ENCODE data around the gene OR4E1. TPM values are rescaled to one million over a fixed set of nuclear protein-coding genes. Genes with fewer than 3 reads are reported as not detected.

Gene OR4E1
- total RNA-seq, 1 donor from 2014 or later: not detected

- Histone ChIP-seq H3K27ac (no peak overlapping the region), H3K9me3 (ENCODE audit: low read depth) (no peaks in the 10 kb centered on the region), H2AFZ (replicated peaks) (no peak overlapping the region), H3K27me3 (peaks cover 29% of the 10 kb centered on the region), H3F3A (ENCODE audit: low read depth) (no peaks in the 10 kb centered on the region), H3K36me3 (no peaks in the 10 kb centered on the region), H3K4me3 (no peak overlapping the region), H3K4me2 (no peak overlapping the region), H3K79me2 (ENCODE audit: low read depth) (no peaks in the 10 kb centered on the region), H3K9ac (no peak overlapping the region), H3K4me1 (no peaks in the 10 kb centered on the region), H4K20me1 (ENCODE audit: low read depth) (no peaks in the 10 kb centered on the region)
- Mint-ChIP-seq H3K9me3 (no peaks in the 10 kb centered on the region), H3K27me3 (ENCODE audit: insufficient read depth, low read depth) (no peaks in the 10 kb centered on the region), H3K36me3 (no peaks in the 10 kb centered on the region), H3K4me3 (no peak overlapping the region), H3K27ac (no peak overlapping the region), H3K4me1 (no peaks in the 10 kb centered on the region)
- TF ChIP-seq, protein P1, sequence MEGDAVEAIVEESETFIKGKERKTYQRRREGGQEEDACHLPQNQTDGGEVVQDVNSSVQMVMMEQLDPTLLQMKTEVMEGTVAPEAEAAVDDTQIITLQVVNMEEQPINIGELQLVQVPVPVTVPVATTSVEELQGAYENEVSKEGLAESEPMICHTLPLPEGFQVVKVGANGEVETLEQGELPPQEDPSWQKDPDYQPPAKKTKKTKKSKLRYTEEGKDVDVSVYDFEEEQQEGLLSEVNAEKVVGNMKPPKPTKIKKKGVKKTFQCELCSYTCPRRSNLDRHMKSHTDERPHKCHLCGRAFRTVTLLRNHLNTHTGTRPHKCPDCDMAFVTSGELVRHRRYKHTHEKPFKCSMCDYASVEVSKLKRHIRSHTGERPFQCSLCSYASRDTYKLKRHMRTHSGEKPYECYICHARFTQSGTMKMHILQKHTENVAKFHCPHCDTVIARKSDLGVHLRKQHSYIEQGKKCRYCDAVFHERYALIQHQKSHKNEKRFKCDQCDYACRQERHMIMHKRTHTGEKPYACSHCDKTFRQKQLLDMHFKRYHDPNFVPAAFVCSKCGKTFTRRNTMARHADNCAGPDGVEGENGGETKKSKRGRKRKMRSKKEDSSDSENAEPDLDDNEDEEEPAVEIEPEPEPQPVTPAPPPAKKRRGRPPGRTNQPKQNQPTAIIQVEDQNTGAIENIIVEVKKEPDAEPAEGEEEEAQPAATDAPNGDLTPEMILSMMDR (IDR thresholded peaks at IDR 0.05): no peak
- TF ChIP-seq EZH2phosphoT487 (IDR thresholded peaks at IDR 0.05) (no peak), EZH2 (IDR thresholded peaks at IDR 0.05) (no peak)
- DNase-seq (ENCODE audit: low spot score): no peak
Measured at GRCh38 chr14:21714318-21714929, 40.8 kb upstream of the OR4E1 start.

- Mint-ChIP-seq H3K9me3 (no peaks in the 10 kb centered on the region), H3K4me1 (no peaks in the 10 kb centered on the region)
Measured at GRCh38 chr14:21712036-21712435, 38.4 kb upstream of the OR4E1 start.

DNA sequence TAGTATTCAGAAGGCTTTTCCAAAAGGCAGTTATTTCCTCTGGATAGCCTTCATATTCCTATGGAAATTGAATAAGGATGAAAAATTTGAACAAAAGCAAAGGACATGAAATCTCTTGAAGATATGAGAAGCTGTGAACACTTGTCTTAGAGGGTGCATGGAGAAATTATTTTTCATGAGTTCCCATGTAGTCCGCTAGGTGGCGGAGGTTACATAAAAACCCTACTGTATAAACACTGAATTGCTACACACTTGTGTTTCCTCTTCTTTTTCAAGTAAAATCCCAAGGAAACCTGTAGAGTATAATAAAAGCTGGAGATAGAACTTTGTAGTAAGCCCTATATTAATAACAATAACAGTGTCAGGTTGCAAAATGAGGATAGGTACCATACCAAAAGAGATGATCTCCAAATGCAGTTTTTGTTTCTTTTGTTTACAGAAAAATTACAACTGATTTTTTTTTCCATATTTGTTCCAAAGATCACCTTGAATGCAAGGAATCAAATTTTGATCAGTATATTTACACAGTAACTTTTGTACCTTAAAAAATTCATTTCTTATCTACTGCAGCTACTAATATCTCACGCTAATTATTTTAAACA is 37.8 kb upstream of the OR4E1 start:
- peaks cover 5% of the 10 kb centered on the region for H3K9me3 ChIP-seq (ENCODE audit: low read depth)
- no peaks in the 10 kb centered on the region for H3K27me3 ChIP-seq
- no peak overlapping the region for H3K4me2 ChIP-seq
- no peaks in the 10 kb centered on the region for H3K36me3 ChIP-seq
- Mint-ChIP-seq H3K4me3 (no peak overlapping the region), H3K27me3 (ENCODE audit: insufficient read depth, low read depth) (no peaks in the 10 kb centered on the region), H3K27ac (no peak overlapping the region), H3K36me3 (no peaks in the 10 kb centered on the region), H3K9me3 (no peaks in the 10 kb centered on the region), H3K4me1 (no peaks in the 10 kb centered on the region)
- no peak overlapping the region for H3K4me3 ChIP-seq
- H4K20me1 ChIP-seq (ENCODE audit: low read depth): no peaks in the 10 kb centered on the region
- H3K27ac ChIP-seq: no peak overlapping the region
- H2AFZ ChIP-seq (replicated peaks): peak overlapping the region; percentile 61
- DNase-seq (ENCODE audit: low spot score): peak; percentile 45
- no peaks in the 10 kb centered on the region for H3K79me2 ChIP-seq (ENCODE audit: low read depth)
- TF ChIP-seq, protein P1 (IDR thresholded peaks at IDR 0.05): peak; percentile 90
- TF ChIP-seq EZH2phosphoT487 (IDR thresholded peaks at IDR 0.05): no peak
- H3F3A ChIP-seq (ENCODE audit: low read depth): no peaks in the 10 kb centered on the region
- H3K9ac ChIP-seq: no peak overlapping the region
- no peaks in the 10 kb centered on the region for H3K4me1 ChIP-seq

More at GRCh38 chr14:21712036-21712435, 38.4 kb upstream of the OR4E1 start:
- no peaks in the 10 kb centered on the region for H3K79me2 ChIP-seq (ENCODE audit: low read depth)
- no peak overlapping the region for H3K4me2 ChIP-seq
- no peak for DNase-seq (ENCODE audit: low spot score)
- Mint-ChIP-seq H3K27me3 (ENCODE audit: insufficient read depth, low read depth) (no peaks in the 10 kb centered on the region), H3K27ac (no peak overlapping the region), H3K36me3 (no peaks in the 10 kb centered on the region), H3K4me3 (no peak overlapping the region)
- H3K27me3 ChIP-seq: peaks cover 6% of the 10 kb centered on the region
- TF ChIP-seq EZH2 (IDR thresholded peaks at IDR 0.05): no peak
- TF ChIP-seq, protein P1 (IDR thresholded peaks at IDR 0.05): no peak
- no peak for TF ChIP-seq EZH2phosphoT487 (IDR thresholded peaks at IDR 0.05)
- H3K36me3 ChIP-seq: no peaks in the 10 kb centered on the region
- H3K9ac ChIP-seq: no peak overlapping the region
- H2AFZ ChIP-seq (replicated peaks): no peak overlapping the region
- H4K20me1 ChIP-seq (ENCODE audit: low read depth): no peaks in the 10 kb centered on the region
- H3K4me3 ChIP-seq: no peak overlapping the region
- H3F3A ChIP-seq (ENCODE audit: low read depth): no peaks in the 10 kb centered on the region
- no peaks in the 10 kb centered on the region for H3K4me1 ChIP-seq
- peaks cover 5% of the 10 kb centered on the region for H3K9me3 ChIP-seq (ENCODE audit: low read depth)
- H3K27ac ChIP-seq: no peak overlapping the region

Measured in neural progenitor cell (in vitro differentiated cells).